ENCODE data around the gene SPTAN1.

The SPTAN1 gene

GRCh38 chr9:128636556-128637530 is 84.5 kb downstream of the SPTAN1 start:
- Histone ChIP-seq H2AFZ (ENCODE audit: low read length) (no peak overlapping the region), H3K27me3 (ENCODE audit: insufficient read depth, low read length, poor library complexity, severe bottlenecking) (no peaks in the 10 kb centered on the region), H3K36me3 (ENCODE audit: insufficient read depth, low read length) (peaks cover 24% of the 10 kb centered on the region; the same call in 1 of the 2 replicates), H3K79me2 (ENCODE audit: insufficient read depth, low read length) (no peaks in the 10 kb centered on the region), H4K20me1 (ENCODE audit: insufficient read depth, low read length, poor library complexity, severe bottlenecking) (no peaks in the 10 kb centered on the region), H3F3A (ENCODE audit: low read depth) (no peaks in the 10 kb centered on the region), H3K9me2 (replicated peaks; ENCODE audit: low read depth, low read length) (no peaks in the 10 kb centered on the region), H3K4me1 (ENCODE audit: insufficient read depth, low read length, poor library complexity, severe bottlenecking) (no peaks in the 10 kb centered on the region), H3K4me2 (ENCODE audit: low read depth, low read length, poor library complexity, severe bottlenecking) (no peak overlapping the region), H3K9me3 (ENCODE audit: insufficient read depth, low read depth, low read length) (no peaks in the 10 kb centered on the region), H3K4me3 (ENCODE audit: low read length, poor library complexity, severe bottlenecking) (no peak overlapping the region), H3K9ac (ENCODE audit: low read depth, low read length, poor library complexity, severe bottlenecking) (no peak overlapping the region)
- TF ChIP-seq EZH2phosphoT487 (IDR thresholded peaks at IDR 0.05; ENCODE audit: borderline replicate concordance) (no peak), CTCF (conservative IDR thresholded peaks at IDR 0.05; ENCODE audit: low read length) (no peak)

- Histone ChIP-seq H2AFZ (ENCODE audit: low read length) (no peak overlapping the region), H3K9me2 (replicated peaks; ENCODE audit: low read depth, low read length) (no peaks in the 10 kb centered on the region), H3K36me3 (ENCODE audit: insufficient read depth, low read length) (peaks cover 16% of the 10 kb centered on the region; the same call in 1 of the 2 replicates), H3K4me3 (ENCODE audit: low read length, poor library complexity, severe bottlenecking) (no peak overlapping the region), H3K9ac (ENCODE audit: low read depth, low read length, poor library complexity, severe bottlenecking) (no peak overlapping the region), H3F3A (ENCODE audit: low read depth) (no peaks in the 10 kb centered on the region), H3K27me3 (ENCODE audit: insufficient read depth, low read length, poor library complexity, severe bottlenecking) (no peaks in the 10 kb centered on the region), H3K79me2 (ENCODE audit: insufficient read depth, low read length) (no peaks in the 10 kb centered on the region), H3K4me2 (ENCODE audit: low read depth, low read length, poor library complexity, severe bottlenecking) (no peak overlapping the region), H4K20me1 (ENCODE audit: insufficient read depth, low read length, poor library complexity, severe bottlenecking) (no peaks in the 10 kb centered on the region), H3K9me3 (ENCODE audit: insufficient read depth, low read depth, low read length) (no peaks in the 10 kb centered on the region), H3K4me1 (ENCODE audit: insufficient read depth, low read length, poor library complexity, severe bottlenecking) (no peaks in the 10 kb centered on the region)
- TF ChIP-seq EZH2phosphoT487 (IDR thresholded peaks at IDR 0.05; ENCODE audit: borderline replicate concordance) (no peak), CTCF (conservative IDR thresholded peaks at IDR 0.05; ENCODE audit: low read length) (no peak)
These were observed 85.3 kb downstream of the SPTAN1 start for GRCh38 chr9:128637656-128638055.

- H3F3A ChIP-seq (ENCODE audit: low read depth): no peaks in the 10 kb centered on the region
- TF ChIP-seq CTCF (conservative IDR thresholded peaks at IDR 0.05; ENCODE audit: low read length) (no peak), EZH2phosphoT487 (IDR thresholded peaks at IDR 0.05; ENCODE audit: borderline replicate concordance) (no peak)
- no peak overlapping the region for H3K4me3 ChIP-seq (ENCODE audit: low read length, poor library complexity, severe bottlenecking)
- H3K9ac ChIP-seq (ENCODE audit: low read depth, low read length, poor library complexity, severe bottlenecking): no peak overlapping the region
- peaks cover 1% of the 10 kb centered on the region for H3K4me1 ChIP-seq (ENCODE audit: insufficient read depth, low read length, poor library complexity, severe bottlenecking)
- no peaks in the 10 kb centered on the region for H3K9me3 ChIP-seq (ENCODE audit: insufficient read depth, low read depth, low read length)
- H3K27me3 ChIP-seq (ENCODE audit: insufficient read depth, low read length, poor library complexity, severe bottlenecking): no peaks in the 10 kb centered on the region
- H3K4me2 ChIP-seq (ENCODE audit: low read depth, low read length, poor library complexity, severe bottlenecking): no peak overlapping the region
- no peaks in the 10 kb centered on the region for H3K9me2 ChIP-seq (replicated peaks; ENCODE audit: low read depth, low read length)
- H3K36me3 ChIP-seq (ENCODE audit: insufficient read depth, low read length): peaks cover 7% of the 10 kb centered on the region; the same call in 1 of the 2 replicates
- H2AFZ ChIP-seq (ENCODE audit: low read length): no peak overlapping the region
- no peaks in the 10 kb centered on the region for H4K20me1 ChIP-seq (ENCODE audit: insufficient read depth, low read length, poor library complexity, severe bottlenecking)
- H3K79me2 ChIP-seq (ENCODE audit: insufficient read depth, low read length): no peaks in the 10 kb centered on the region
These were observed 86.2 kb downstream of the SPTAN1 start for GRCh38 chr9:128638580-128638979.

All from Loucy (cell line).